HepG2 (cell line): ENCODE data around the gene ANKRD40. TPM values are rescaled to one million over a fixed set of nuclear protein-coding genes. Genes with fewer than 3 reads are reported as not detected.

Source experiments
- ATAC-seq: fragments of 200-7000 bp; cut with Tn5 transposase; 3 replicates; pipeline ENCODE4 v1.9.1; 2020; ENCODE audit warnings: mild to moderate bottlenecking, moderate library complexity
- BruUV-seq: library from RNA; stranded (reverse); fragments of 400-500 nt; replicated peaks from 2 replicates; lab custom pipeline; 2021; lab: Mats Ljungman, UMichigan
- CTCF ChIA-PET: fragments of 300-600 bp; formaldehyde crosslinking; extraction: SDS; loops from one replicate; lab custom pipeline; 2021; ENCODE audit warnings: low total read pairs, inconsistent platforms, low intra/inter-chr PET ratio; lab: Yijun Ruan, JAX
- POLR2A ChIA-PET: fragments of 350-600 bp; sonication (Branson Sonifier 250); formaldehyde crosslinking; loops from one replicate; lab custom pipeline; 2020; ENCODE audit warnings: antibody characterized with exemption, inconsistent platforms; lab: Yijun Ruan, JAX
- DNase-seq: peaks from one replicate; pipeline ENCODE4 v3.0.0-alpha.2; 2015; ENCODE audit warnings: low spot score
- FAIRE-seq: peaks from 3 replicates; lab custom pipeline; 2011; peaks lifted over from hg19 to GRCh38; lab: Jason Lieb, UNC
- H2AFZ ChIP-seq: one replicate; pipeline ENCODE4 v1.6.1; 2011; ENCODE audit warnings: low read length, inconsistent platforms
- H3K27ac ChIP-seq: fragments of 300-600 bp; 3 replicates; pipeline ENCODE4 v1.8.0; 2011; ENCODE audit warnings: mixed run types, mild to moderate bottlenecking, mixed read lengths, low read length, inconsistent platforms; ENCODE audit not compliant: insufficient read depth; ENCODE audit errors: extremely low read length
- H3K27me3 ChIP-seq, 2 experiments: fragments of 200-600 bp in 1 of 2; 2 replicates in 1 of 2; 3 replicates in 1 of 2; pipeline versions ENCODE4 v1.6.0 to v1.8.0; 2011; ENCODE audit warnings: low read length in 2 of 2, mild to moderate bottlenecking in 2 of 2, moderate library complexity in 2 of 2, inconsistent platforms in 1 of 2; ENCODE audit not compliant: insufficient read depth in 2 of 2, control insufficient read depth in 1 of 2
- H3K36me3 ChIP-seq, 2 experiments: fragments of 200-600 bp in 1 of 2; replicated peaks in 1 of 2; 2 replicates in 1 of 2; 3 replicates in 1 of 2; pipeline versions ENCODE4 v1.5.1 to v1.8.0; 2011; ENCODE audit warnings: low read length in 2 of 2, inconsistent platforms in 1 of 2; ENCODE audit not compliant: insufficient read depth in 2 of 2, control insufficient read depth in 1 of 2
- H3K4me1 ChIP-seq: 2 replicates; pipeline ENCODE4 v1.5.1; 2012; ENCODE audit warnings: low read length, inconsistent platforms; ENCODE audit not compliant: insufficient read depth
- H3K4me2 ChIP-seq: 2 replicates; pipeline ENCODE4 v1.6.0; 2011; ENCODE audit warnings: low read depth, low read length, inconsistent platforms
- H3K4me3 ChIP-seq, 3 experiments: fragments of 200-600 bp in 1 of 3; sonication (generic), shearing (Covaris generic) in 1 of 3; replicated peaks in 1 of 3; 2 replicates each; pipeline ENCODE4 v1.5.1; 2011 to 2016; ENCODE audit warnings: low read length in 3 of 3, inconsistent platforms in 2 of 3, low read depth in 2 of 3, mild to moderate bottlenecking in 2 of 3, control low read depth in 1 of 3, mixed read lengths in 1 of 3; ENCODE audit not compliant: insufficient read depth in 1 of 3
- H3K79me2 ChIP-seq: one replicate; pipeline ENCODE4 v1.6.1; 2011; ENCODE audit warnings: low read length, inconsistent platforms; ENCODE audit not compliant: insufficient read depth
- H3K9ac ChIP-seq: 2 replicates; pipeline ENCODE4 v1.6.0; 2011; ENCODE audit warnings: mild to moderate bottlenecking, low read depth, low read length, inconsistent platforms; ENCODE audit not compliant: insufficient read depth
- H3K9me3 ChIP-seq: 2 replicates; pipeline ENCODE4 v1.5.1; 2012; ENCODE audit warnings: mild to moderate bottlenecking, low read length
- H4K20me1 ChIP-seq: 2 replicates; pipeline ENCODE4 v1.6.0; 2011; ENCODE audit warnings: inconsistent platforms, mild to moderate bottlenecking, low read length, moderate library complexity; ENCODE audit not compliant: insufficient read depth
- ATRX ChIP-seq: sonication (generic); formaldehyde crosslinking; IDR thresholded peaks from 2 replicates; pipeline ENCODE4 v1.4.0; 2020; ENCODE audit warnings: missing genetic modification reagents, borderline replicate concordance
- FOSL2 ChIP-seq: sonication (generic); formaldehyde crosslinking; IDR thresholded peaks from 2 replicates; pipeline ENCODE4 v1.4.0; 2020; ENCODE audit warnings: missing genetic modification reagents
- FOXJ3 ChIP-seq: sonication (generic); formaldehyde crosslinking; IDR thresholded peaks from 2 replicates; pipeline ENCODE4 v1.4.0; 2020; ENCODE audit warnings: missing genetic modification reagents, mild to moderate bottlenecking, borderline replicate concordance
- HMG20B ChIP-seq: conservative IDR thresholded peaks from 2 replicates; pipeline ENCODE4 v1.6.1; 2016; ENCODE audit warnings: missing genetic modification reagents, missing compliant biosample characterization
- NR1H2 ChIP-seq: sonication (generic); formaldehyde crosslinking; IDR thresholded peaks from 2 replicates; pipeline ENCODE4 v1.8.1; 2022; ENCODE audit warnings: low read depth, missing genetic modification reagents, borderline replicate concordance
- RAD51 ChIP-seq: fragments of 450-650 bp; IDR thresholded peaks from 2 replicates; pipeline ENCODE4 v1.6.1; 2016; ENCODE audit warnings: borderline replicate concordance
- SMARCE1 ChIP-seq: fragments of 450-650 bp; IDR thresholded peaks from 2 replicates; pipeline ENCODE4 v1.6.1; 2017; ENCODE audit warnings: borderline replicate concordance
- TMF1 ChIP-seq: sonication (generic); formaldehyde crosslinking; IDR thresholded peaks from 2 replicates; pipeline ENCODE4 v1.8.1; 2022; ENCODE audit warnings: low read depth, missing genetic modification reagents
- ZNF768 ChIP-seq: sonication (generic); formaldehyde crosslinking; IDR thresholded peaks from 2 replicates; pipeline ENCODE4 v1.4.0; 2020; ENCODE audit warnings: missing genetic modification reagents
- WGBS: methylation state at CpG from one replicate; pipeline ENCODE4 v1.1.6; 2017; ENCODE audit warnings: low lambda C conversion rate; 5-methylcytosine and 5-hydroxymethylcytosine counted together
- in situ Hi-C: cut with HindIII; loops from 2 replicates; pipeline ENCODE4 v1.10.0; 2017; ENCODE audit warnings: low pct_unique_long_range_greater_than_20kb; ENCODE audit not compliant: extremely low pct_ligation_motif_present
- intact Hi-C: fragments of 100-400 bp; cut with micrococcal nuclease; formaldehyde crosslinking; loops from one replicate; pipeline ENCODE4 v1.10.0; 2022; ENCODE audit not compliant: unreplicated experiment
- polyA plus RNA-seq, 8 experiments: library from polyadenylated mRNA; depleted of rRNA in 3 of 8; stranded (reverse) in 7 of 8; unstranded in 1 of 8; fragments of >200 nt; fragmentation: Illumina TruSeq in 4 of 8; extraction: Trizol in 4 of 8; gene quantifications; 2 replicates each; pipeline versions ENCODE4 v1.2.1 to v1.2.3, GENCODE V29; 2011 to 2016; ENCODE audit warnings: low read depth in 4 of 8, missing spikeins in 1 of 8, mixed read lengths in 1 of 8; ENCODE audit not compliant: insufficient read depth in 1 of 8
- total RNA-seq, 5 experiments: library from RNA; depleted of rRNA; stranded (reverse); fragments of >200 nt; fragmentation: Illumina TruSeq; extraction: Trizol; gene quantifications; 2 replicates each; pipeline ENCODE4 v1.2.3, GENCODE V29; 2016; ENCODE audit warnings: low read depth in 1 of 5
- TF ChIP-seq, protein P1 (sequence below): sonication (generic); formaldehyde crosslinking; IDR thresholded peaks from 2 replicates; pipeline ENCODE4 v1.4.0; 2020; ENCODE audit warnings: missing genetic modification reagents

ANKRD40 gene
- total and polyA plus RNA-seq, 2 of the 13 experiments (the other 11 are each of a cell fraction or from before 2014, with no cell fraction given) = 35.0 to 46.4 TPM

GRCh38 chr17:50665838-50666237 is 41.9 kb downstream of the ANKRD40 start (continued):
- TF ChIP-seq, protein P1, sequence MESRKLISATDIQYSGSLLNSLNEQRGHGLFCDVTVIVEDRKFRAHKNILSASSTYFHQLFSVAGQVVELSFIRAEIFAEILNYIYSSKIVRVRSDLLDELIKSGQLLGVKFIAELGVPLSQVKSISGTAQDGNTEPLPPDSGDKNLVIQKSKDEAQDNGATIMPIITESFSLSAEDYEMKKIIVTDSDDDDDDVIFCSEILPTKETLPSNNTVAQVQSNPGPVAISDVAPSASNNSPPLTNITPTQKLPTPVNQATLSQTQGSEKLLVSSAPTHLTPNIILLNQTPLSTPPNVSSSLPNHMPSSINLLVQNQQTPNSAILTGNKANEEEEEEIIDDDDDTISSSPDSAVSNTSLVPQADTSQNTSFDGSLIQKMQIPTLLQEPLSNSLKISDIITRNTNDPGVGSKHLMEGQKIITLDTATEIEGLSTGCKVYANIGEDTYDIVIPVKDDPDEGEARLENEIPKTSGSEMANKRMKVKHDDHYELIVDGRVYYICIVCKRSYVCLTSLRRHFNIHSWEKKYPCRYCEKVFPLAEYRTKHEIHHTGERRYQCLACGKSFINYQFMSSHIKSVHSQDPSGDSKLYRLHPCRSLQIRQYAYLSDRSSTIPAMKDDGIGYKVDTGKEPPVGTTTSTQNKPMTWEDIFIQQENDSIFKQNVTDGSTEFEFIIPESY = no peak
- no peak for TF ChIP-seq TMF1 (CRISPR knock-in tag)
- TF ChIP-seq FOXJ3 (CRISPR knock-in tag) = no peak
- no peak for TF ChIP-seq SMARCE1
- TF ChIP-seq NR1H2 (CRISPR knock-in tag) = no peak
- no peak for TF ChIP-seq ATRX (CRISPR knock-in tag)

- Histone ChIP-seq H3K9ac (no peak overlapping the region), H3K27me3 (no peaks in the 10 kb centered on the region), H3K4me3 (no peak overlapping the region), H3K79me2 (no peaks in the 10 kb centered on the region), H3K4me1 (peaks cover 84% of the 10 kb centered on the region), H3K27ac (no peak overlapping the region), H3K4me2 (no peak overlapping the region), H4K20me1 (no peaks in the 10 kb centered on the region), H3K9me3 (no peaks in the 10 kb centered on the region), H3K36me3 (no peaks in the 10 kb centered on the region), H2AFZ (no peak overlapping the region)
- ATAC-seq (no peak), DNase-seq (peak; percentile 58), FAIRE-seq (peak; percentile 46)
- 78% methylated on average over 12 of the region's 12 CpGs for WGBS
- intact Hi-C loops (no loop called here), in situ Hi-C loops (no loop called here)
- POLR2A ChIA-PET = interaction anchor here (1.0 to 7.6 kb wide), 3 partner anchors 20 to 28 kb away, joined by 3 to 85 read pairs (median 3); no protein-coding TSS in a partner anchor
- no TSS peak for BruUV-seq
- no peak for TF ChIP-seq HMG20B (CRISPR knock-in tag)
- TF ChIP-seq ZNF768 (CRISPR knock-in tag) = 0 out of 2 replicates have a peak, but pooled peaks have one; percentile 22
- peak; percentile 10; the same call in 1 of the 2 replicates for TF ChIP-seq FOSL2 (CRISPR knock-in tag)
- TF ChIP-seq, protein P1 = peak; percentile 55; the same call in 1 of the 2 replicates
- TF ChIP-seq RAD51 = no peak
- CTCF ChIA-PET = no interaction called here
Measured at GRCh38 chr17:50664788-50665458, 42.8 kb downstream of the ANKRD40 start.
